Panc1 (cell line): ENCODE results near the gene ARRDC5. TPM values are rescaled to one million over a fixed set of nuclear protein-coding genes. Genes with fewer than 3 reads are reported as not detected.

Source experiments
- ATAC-seq: fragments of 200-7000 bp; cut with Tn5 transposase; 2 replicates; pipeline ENCODE4 v1.9.1; 2020; ENCODE audit warnings: mild to moderate bottlenecking, moderate library complexity
- BruUV-seq: library from RNA; stranded (reverse); fragments of 400-500 nt; replicated peaks from 2 replicates; lab custom pipeline; 2021; lab: Mats Ljungman, UMichigan
- CTCF ChIA-PET: fragments of 300-600 bp; sonication (Branson Sonifier 250); formaldehyde crosslinking; loops from one replicate; lab custom pipeline; 2022; ENCODE audit warnings: antibody characterized with exemption; lab: Charles Lee
- POLR2A ChIA-PET: fragments of 300-600 bp; sonication (Branson Sonifier 250); formaldehyde crosslinking; loops from one replicate; lab custom pipeline; 2022; ENCODE audit warnings: antibody characterized with exemption; lab: Charles Lee
- DNase-seq: peaks from one replicate; pipeline ENCODE4 v3.0.0-alpha.2; 2010; ENCODE audit warnings: low read depth, low spot score
- H3K27ac ChIP-seq: 2 replicates; pipeline ENCODE4 v1.5.1; 2011; ENCODE audit warnings: mild to moderate bottlenecking, low read length, inconsistent platforms
- H3K27me3 ChIP-seq: fragments of 200-500 bp; sonication (Bioruptor generic); 2 replicates; pipeline ENCODE4 v1.6.0; 2014; ENCODE audit warnings: low read length, inconsistent platforms; ENCODE audit not compliant: control insufficient read depth, insufficient read depth
- H3K36me3 ChIP-seq: fragments of 200-500 bp; sonication (Bioruptor generic); 2 replicates; pipeline ENCODE4 v1.5.1; 2014; ENCODE audit warnings: inconsistent platforms, mild to moderate bottlenecking, low read length, moderate library complexity; ENCODE audit not compliant: control insufficient read depth, insufficient read depth
- H3K4me1 ChIP-seq: 2 replicates; pipeline ENCODE4 v1.5.1; 2011; ENCODE audit warnings: inconsistent platforms, mild to moderate bottlenecking, low read length, moderate library complexity; ENCODE audit not compliant: control insufficient read depth, insufficient read depth
- H3K4me3 ChIP-seq, 2 experiments: 2 replicates each; pipeline ENCODE4 v1.5.1; 2011 to 2012; ENCODE audit warnings: low read depth in 2 of 2, low read length in 2 of 2, mild to moderate bottlenecking in 2 of 2, inconsistent platforms in 1 of 2, moderate library complexity in 1 of 2
- H3K9me3 ChIP-seq: fragments of 200-500 bp; sonication (Bioruptor generic); 2 replicates; pipeline ENCODE4 v1.5.1; 2014; ENCODE audit warnings: low read depth, mild to moderate bottlenecking, inconsistent platforms, low read length, moderate library complexity; ENCODE audit not compliant: control insufficient read depth, insufficient read depth
- POLR2AphosphoS5 ChIP-seq: IDR thresholded peaks from 2 replicates; pipeline ENCODE4 v1.6.1; 2012; ENCODE audit warnings: mild to moderate bottlenecking, low read depth, low read length, moderate library complexity
- SIN3A ChIP-seq: IDR thresholded peaks from 2 replicates; pipeline ENCODE4 v1.6.1; 2012; ENCODE audit warnings: low read depth, mild to moderate bottlenecking, low read length, moderate library complexity, borderline replicate concordance; ENCODE audit not compliant: insufficient read depth
- TCF7L2 ChIP-seq: IDR thresholded peaks from 2 replicates; pipeline ENCODE4 v1.6.1; 2011; ENCODE audit warnings: mild to moderate bottlenecking, low read depth, low read length, inconsistent platforms
- in situ Hi-C: cut with HindIII; loops from 2 replicates; pipeline ENCODE4 v1.10.0; 2016; ENCODE audit warnings: low sequenced_read_pairs, low pct_unique_long_range_greater_than_20kb
- intact Hi-C: fragments of 100-400 bp; cut with micrococcal nuclease; formaldehyde crosslinking; loops from one replicate; pipeline ENCODE4 v1.10.0; 2022; ENCODE audit not compliant: unreplicated experiment
- total RNA-seq: library from RNA; stranded (reverse); gene quantifications from one replicate; pipeline ENCODE4 v1.2.1, GENCODE V29; 2021; ENCODE audit not compliant: unreplicated experiment
- TF ChIP-seq, protein P1 (sequence below): fragments of 450-650 bp; IDR thresholded peaks from 2 replicates; pipeline ENCODE4 v1.5.1; 2017; ENCODE audit warnings: mild to moderate bottlenecking
- TF ChIP-seq, protein P2 (sequence below), 2 experiments: IDR thresholded peaks; 2 replicates each; pipeline ENCODE4 v1.6.1; 2011 to 2012; ENCODE audit warnings: low read depth in 2 of 2, control low read depth in 1 of 2, low read length in 1 of 2, mild to moderate bottlenecking in 1 of 2, moderate library complexity in 1 of 2; ENCODE audit not compliant: insufficient read depth in 1 of 2

The ARRDC5 gene
- total RNA-seq, 1 experiment from 2014 or later = not detected

DNA sequence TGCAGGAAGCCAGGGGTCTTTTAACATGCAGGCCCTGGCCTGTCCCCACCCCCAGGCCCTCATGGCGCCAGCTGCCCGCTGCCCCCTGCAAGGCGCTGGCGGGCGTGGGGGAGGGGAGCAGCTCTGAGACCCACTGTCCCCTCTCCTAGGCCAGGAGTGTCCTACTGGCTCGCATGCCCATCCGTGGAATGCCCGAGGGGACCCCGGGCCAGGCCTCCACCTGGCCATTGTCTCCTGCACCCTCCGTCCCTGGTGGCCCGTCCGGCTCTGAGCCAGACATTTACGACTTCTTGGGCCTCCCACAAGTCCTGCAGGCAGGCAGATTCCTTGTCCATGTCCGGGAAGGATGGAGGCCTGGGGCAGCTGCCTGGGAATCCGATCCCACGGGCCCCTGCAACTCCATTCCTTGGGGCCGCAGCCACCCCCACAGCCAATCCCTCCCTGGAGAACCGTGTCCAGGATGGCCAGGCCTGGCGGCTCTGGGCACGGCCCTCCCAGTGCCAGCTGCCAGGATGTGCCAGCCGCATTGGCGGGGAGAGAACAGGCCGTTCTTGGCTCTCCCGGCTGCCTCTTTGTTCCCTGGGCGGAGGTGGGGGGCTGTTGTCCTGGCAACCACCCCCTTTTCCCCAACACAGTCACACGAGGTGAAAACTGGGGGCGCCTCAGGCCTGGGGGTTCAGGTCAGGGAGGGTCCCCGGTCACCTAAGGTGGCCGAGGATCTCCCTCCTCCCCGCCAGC, 24.8 kb downstream of the ARRDC5 start:
- Histone ChIP-seq H3K36me3 (no peaks in the 10 kb centered on the region), H3K9me3 (no peaks in the 10 kb centered on the region), H3K27ac (no peak overlapping the region), H3K4me3 (no peak overlapping the region), H3K27me3 (no peaks in the 10 kb centered on the region), H3K4me1 (no peaks in the 10 kb centered on the region; the same call in 1 of the 2 replicates)
- BruUV-seq = no TSS peak
- intact Hi-C loops = no loop called here
- no peak for DNase-seq
- POLR2A ChIA-PET = no interaction called here
- in situ Hi-C loops = no loop called here
- peak; percentile 55 for ATAC-seq
- TF ChIP-seq SIN3A (no peak), TCF7L2 (no peak), POLR2AphosphoS5 (no peak)
- TF ChIP-seq, protein P1, sequence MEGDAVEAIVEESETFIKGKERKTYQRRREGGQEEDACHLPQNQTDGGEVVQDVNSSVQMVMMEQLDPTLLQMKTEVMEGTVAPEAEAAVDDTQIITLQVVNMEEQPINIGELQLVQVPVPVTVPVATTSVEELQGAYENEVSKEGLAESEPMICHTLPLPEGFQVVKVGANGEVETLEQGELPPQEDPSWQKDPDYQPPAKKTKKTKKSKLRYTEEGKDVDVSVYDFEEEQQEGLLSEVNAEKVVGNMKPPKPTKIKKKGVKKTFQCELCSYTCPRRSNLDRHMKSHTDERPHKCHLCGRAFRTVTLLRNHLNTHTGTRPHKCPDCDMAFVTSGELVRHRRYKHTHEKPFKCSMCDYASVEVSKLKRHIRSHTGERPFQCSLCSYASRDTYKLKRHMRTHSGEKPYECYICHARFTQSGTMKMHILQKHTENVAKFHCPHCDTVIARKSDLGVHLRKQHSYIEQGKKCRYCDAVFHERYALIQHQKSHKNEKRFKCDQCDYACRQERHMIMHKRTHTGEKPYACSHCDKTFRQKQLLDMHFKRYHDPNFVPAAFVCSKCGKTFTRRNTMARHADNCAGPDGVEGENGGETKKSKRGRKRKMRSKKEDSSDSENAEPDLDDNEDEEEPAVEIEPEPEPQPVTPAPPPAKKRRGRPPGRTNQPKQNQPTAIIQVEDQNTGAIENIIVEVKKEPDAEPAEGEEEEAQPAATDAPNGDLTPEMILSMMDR = no peak
- TF ChIP-seq, protein P2, sequence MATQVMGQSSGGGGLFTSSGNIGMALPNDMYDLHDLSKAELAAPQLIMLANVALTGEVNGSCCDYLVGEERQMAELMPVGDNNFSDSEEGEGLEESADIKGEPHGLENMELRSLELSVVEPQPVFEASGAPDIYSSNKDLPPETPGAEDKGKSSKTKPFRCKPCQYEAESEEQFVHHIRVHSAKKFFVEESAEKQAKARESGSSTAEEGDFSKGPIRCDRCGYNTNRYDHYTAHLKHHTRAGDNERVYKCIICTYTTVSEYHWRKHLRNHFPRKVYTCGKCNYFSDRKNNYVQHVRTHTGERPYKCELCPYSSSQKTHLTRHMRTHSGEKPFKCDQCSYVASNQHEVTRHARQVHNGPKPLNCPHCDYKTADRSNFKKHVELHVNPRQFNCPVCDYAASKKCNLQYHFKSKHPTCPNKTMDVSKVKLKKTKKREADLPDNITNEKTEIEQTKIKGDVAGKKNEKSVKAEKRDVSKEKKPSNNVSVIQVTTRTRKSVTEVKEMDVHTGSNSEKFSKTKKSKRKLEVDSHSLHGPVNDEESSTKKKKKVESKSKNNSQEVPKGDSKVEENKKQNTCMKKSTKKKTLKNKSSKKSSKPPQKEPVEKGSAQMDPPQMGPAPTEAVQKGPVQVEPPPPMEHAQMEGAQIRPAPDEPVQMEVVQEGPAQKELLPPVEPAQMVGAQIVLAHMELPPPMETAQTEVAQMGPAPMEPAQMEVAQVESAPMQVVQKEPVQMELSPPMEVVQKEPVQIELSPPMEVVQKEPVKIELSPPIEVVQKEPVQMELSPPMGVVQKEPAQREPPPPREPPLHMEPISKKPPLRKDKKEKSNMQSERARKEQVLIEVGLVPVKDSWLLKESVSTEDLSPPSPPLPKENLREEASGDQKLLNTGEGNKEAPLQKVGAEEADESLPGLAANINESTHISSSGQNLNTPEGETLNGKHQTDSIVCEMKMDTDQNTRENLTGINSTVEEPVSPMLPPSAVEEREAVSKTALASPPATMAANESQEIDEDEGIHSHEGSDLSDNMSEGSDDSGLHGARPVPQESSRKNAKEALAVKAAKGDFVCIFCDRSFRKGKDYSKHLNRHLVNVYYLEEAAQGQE (IDR thresholded peaks at IDR 0.05; ENCODE audit: insufficient read depth in 1 of 2, low read depth in 2 of 2, low read length in 1 of 2) = no peak
- CTCF ChIA-PET = no interaction called here

DNA sequence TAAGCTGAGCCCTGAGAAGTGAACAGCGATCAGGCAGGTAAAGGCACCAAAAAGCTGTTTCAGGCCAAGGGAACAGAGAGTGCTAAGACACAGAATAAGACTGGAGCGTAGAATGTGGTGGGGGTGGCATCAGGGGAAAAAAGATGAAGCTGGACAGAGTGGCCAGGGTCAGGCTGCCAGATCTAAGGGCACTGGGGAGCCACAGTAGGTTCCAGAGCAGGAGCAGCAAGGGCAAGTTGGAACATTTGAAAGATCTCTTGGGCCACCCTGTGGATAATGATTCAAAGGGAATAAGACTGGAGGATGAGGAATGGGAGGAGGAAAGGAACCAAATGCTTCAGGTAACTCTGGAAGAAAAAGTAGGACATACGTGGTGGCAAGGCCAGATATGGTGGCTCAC, 28.8 kb downstream of the ARRDC5 start:
- ATAC-seq = no peak
- Histone ChIP-seq H3K4me3 (no peak overlapping the region), H3K27ac (no peak overlapping the region), H3K4me1 (peaks cover 14% of the 10 kb centered on the region), H3K9me3 (no peaks in the 10 kb centered on the region), H3K36me3 (no peaks in the 10 kb centered on the region), H3K27me3 (no peaks in the 10 kb centered on the region)
- TF ChIP-seq POLR2AphosphoS5 (no peak), TCF7L2 (no peak), SIN3A (no peak)
- TF ChIP-seq, protein P2 (IDR thresholded peaks at IDR 0.05; ENCODE audit: insufficient read depth in 1 of 2, low read depth in 2 of 2, low read length in 1 of 2) = no peak
- TF ChIP-seq, protein P1 = no peak
- intact Hi-C loops (loop anchor here (5.0 kb wide), 1 partner anchor 158 kb away; no protein-coding TSS in a partner anchor), in situ Hi-C loops (no loop called here)
- BruUV-seq = no TSS peak
- DNase-seq = no peak
- POLR2A ChIA-PET = no interaction called here
- CTCF ChIA-PET = interaction anchor here (4.2 kb wide), 1 partner anchor 38 kb away, joined by 24 read pairs; no protein-coding TSS in a partner anchor
